KOPT-K1 (cell line): ENCODE results near the gene P2RY8.
"Not testable (repeated sequence)": the region's sequence is repeated elsewhere in the genome, so short reads cannot be mapped to it uniquely, and the experiment has no call there.

Source experiments
- H3K27ac ChIP-seq: fragments of 200-600 bp; sonication (generic); 2 replicates; pipeline ENCODE4 v1.5.1; 2016; ENCODE audit warnings: antibody characterized with exemption, mild to moderate bottlenecking, low read depth, low read length; ENCODE audit not compliant: poor library complexity, severe bottlenecking
- H3K36me3 ChIP-seq: fragments of 200-600 bp; sonication (generic); 2 replicates; pipeline ENCODE4 v1.5.1; 2017; ENCODE audit warnings: antibody characterized with exemption, mild to moderate bottlenecking, low read length, moderate library complexity; ENCODE audit not compliant: insufficient read depth
- H3K9me3 ChIP-seq: fragments of 200-600 bp; sonication (generic); 2 replicates; pipeline ENCODE4 v1.5.1; 2017; ENCODE audit warnings: antibody characterized with exemption, low read length, mild to moderate bottlenecking; ENCODE audit not compliant: insufficient read depth, poor library complexity, severe bottlenecking

The P2RY8 gene

DNA sequence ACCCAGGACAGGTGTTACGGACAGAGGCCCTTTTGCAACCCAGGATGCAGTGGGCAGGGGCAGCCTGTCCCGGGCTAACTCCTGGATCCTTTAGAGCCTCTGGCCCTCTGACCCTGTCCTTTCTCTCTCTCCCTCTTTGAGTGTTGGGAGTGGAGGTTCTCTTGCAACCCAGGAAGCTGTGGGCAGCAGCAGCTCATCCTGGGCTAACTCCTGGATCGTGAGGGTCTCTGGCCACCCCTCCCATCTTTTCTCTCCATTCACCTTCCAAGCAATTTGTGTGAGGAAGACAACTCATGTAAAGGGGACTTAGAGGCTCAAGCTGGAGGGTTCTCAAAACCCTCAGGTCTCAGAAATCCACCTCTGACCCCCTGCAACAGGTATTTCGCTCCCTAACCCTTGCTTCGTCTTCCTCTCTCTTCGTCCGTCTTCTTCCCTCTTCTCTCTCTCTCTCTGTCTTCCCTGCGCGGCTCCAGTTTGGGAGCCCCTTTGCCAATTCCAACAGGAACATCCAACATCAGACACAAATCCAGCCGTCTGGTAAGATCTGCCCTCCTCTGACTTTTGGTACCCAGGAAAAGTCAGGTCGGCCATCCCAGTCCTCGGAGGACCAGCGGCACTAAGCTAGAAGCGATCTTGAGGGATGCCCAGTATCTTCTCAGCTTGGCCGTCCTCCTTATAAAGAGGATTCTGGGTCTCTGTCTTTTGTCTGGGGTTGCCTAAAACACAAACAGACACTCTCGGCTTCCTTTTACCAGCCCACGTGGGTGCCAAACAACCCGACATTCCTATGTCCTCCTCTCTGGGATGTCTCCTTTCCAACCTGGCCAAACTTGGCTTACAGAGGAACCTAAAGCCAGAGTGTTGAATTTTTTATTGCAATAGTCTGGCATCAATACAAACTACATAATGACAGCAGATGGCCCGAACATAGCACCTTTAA lies 92.2 kb downstream of the P2RY8 start:
- Histone ChIP-seq H3K36me3 (peaks cover 53% of the 10 kb centered on the region; the same call in 1 of the 2 replicates), H3K9me3 (peaks cover 8% of the 10 kb centered on the region), H3K27ac (no peak overlapping the region)

DNA sequence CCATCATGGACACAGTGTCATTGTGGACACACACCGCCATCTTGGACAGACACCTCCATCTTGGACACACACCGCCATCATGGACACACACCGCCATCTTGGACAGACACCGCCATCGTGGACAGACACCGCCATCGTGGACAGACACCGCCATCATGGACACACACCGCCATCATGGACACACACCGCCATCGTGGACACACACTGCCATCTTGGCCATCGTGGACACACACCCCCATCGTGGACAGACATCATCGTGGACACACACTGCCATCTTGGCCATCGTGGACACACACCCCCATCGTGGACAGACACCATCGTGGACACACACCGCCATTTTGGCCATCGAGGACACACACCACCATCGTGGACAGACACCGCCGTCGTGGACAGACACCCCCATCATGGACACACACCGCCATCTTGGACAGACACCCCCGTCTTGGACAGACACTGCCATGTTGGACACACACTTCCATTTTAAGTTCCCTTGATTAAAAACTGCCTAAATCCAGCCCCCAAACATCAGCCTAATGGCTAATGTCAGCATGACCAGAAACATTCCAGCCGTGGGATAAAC lies 93.4 kb downstream of the P2RY8 start:
- Histone ChIP-seq H3K9me3 (peaks cover 8% of the 10 kb centered on the region), H3K36me3 (peaks cover 60% of the 10 kb centered on the region; the same call in 1 of the 2 replicates), H3K27ac (no peak overlapping the region)

DNA sequence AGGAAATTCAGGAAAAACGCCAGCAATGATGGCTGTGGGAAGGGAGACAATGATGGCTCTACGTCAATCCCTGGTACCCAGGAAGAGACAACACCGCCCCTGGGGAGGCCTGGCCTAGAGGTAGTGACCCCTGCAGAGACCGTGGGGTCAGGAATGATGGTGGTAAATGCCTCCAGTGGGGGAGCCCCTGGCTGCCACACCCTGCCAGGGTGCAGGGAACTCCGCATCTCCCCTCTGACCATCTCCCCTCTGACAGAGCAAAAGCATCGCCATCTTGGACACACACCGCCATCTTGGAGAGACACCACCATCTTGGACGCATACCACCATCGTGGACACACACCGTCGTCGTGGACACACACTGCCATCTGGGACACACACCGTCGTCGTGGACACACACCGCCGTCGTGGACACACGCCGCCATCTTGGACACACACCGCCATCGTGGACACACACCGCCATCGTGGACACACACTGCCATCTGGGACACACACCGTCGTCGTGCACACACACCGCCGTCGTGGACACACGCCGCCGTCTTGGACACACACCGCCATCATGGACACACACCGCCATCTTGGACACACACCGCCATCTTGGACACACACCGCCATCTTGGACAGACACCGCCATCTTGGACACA lies 94.1 kb downstream of the P2RY8 start:
- H3K36me3 ChIP-seq, result peaks cover 60% of the 10 kb centered on the region; the same call in 1 of the 2 replicates
- no peak overlapping the region for H3K27ac ChIP-seq
- H3K9me3 ChIP-seq, result peaks cover 8% of the 10 kb centered on the region

DNA sequence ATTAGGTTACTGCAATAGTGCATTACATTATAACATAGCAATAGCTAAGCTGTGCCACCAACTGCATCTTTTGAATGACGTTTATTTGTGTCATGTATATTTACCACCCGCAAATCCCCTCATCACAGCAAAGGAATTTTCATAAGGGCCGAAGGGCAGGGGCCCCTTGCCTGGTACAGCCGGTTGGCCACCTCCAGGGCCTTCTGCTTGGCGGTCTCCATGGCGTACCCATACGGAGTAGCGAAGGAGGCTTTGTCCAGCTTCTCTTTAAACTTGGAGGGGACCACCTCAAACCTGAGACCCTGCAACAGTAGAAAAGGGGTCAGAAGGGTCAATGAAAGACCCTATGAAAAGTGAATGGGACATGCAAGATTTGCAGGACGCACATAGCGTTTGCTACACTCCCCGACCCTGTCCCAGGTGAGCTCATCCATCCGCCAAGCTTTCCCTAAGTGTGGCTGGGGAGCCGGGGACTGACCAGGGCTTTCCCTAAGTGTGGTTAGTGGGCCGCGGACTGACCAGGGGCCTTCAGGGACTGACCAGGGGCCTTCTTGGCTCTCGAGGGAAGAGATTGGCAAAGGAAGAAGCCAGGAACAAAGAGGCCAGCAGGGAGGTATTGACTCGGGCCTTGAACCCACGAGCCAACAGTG lies 94.8 kb downstream of the P2RY8 start:
- peaks cover 63% of the 10 kb centered on the region for H3K36me3 ChIP-seq
- H3K27ac ChIP-seq, result no peak overlapping the region
- peaks cover 8% of the 10 kb centered on the region for H3K9me3 ChIP-seq

DNA sequence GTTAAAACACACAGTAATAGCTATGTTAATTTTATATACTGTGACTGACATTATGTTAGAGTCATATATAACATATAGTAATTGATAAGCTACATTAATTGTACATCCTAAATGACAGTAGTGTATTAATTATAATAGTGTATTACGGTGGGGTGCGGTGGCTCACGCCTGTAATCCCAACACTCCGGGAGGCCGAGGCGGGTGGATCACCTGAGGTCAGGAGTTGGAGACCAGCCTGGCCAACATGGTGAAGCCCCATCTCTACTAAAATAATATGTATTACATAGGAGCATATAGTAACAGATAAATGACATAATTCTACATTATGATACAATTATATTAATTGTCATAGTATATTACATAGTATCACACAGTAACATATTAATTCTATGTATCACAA lies 96.5 kb downstream of the P2RY8 start:
- peaks cover 77% of the 10 kb centered on the region for H3K36me3 ChIP-seq
- H3K27ac ChIP-seq, result no peak overlapping the region
- H3K9me3 ChIP-seq, result peaks cover 8% of the 10 kb centered on the region

DNA sequence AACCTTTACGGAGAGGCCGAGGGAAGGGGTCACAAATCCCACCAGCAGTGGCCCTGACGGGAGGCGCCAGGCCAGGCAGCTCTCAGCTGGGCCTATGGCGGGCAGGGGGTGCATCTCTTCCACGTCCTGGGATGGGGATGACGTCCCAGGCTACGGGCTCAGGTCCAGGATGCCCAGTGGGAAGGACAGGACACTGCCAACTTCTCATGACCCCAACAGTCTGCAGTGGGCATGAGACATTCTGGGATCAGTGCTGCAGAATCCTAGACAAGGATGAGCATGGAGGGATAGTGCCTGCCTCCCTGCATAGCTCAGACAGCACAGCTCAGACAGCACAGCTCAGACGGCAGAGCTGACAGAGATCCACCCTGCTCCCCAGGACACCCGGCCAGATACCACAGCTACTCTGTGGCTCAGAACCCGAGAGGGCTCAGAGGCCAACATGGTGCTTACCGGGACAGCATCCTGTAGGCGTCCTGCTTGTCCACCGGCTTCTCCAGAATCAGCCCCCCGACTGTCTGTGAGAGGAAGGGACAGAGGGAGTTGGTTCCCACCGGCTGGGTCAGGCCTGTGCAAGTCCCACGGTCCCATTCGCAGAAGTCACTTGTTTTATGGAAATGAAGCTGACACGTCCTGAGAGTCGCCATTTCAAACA lies 101.6 kb downstream of the P2RY8 start:
- Histone ChIP-seq H3K9me3 (no peaks in the 10 kb centered on the region), H3K36me3 (peaks cover 77% of the 10 kb centered on the region), H3K27ac (no peak overlapping the region)

DNA sequence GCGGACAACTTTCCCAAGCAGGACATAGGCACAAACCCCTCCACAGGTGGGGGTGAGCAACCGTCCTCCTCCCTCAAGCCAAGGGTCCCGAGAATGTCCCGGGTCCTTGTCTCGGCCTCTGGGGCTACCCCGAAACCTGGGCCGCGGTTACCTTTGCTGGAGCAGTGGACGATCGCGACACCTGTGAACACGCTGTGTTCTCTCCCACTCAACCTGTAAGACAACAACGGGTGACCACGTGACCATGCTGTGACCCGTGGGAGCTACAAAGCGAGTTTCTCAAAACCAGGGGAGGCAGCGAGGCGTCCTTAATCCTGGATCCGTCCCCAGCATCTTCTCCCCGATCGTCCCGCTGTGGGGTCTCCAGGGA lies 102.1 kb downstream of the P2RY8 start:
- Histone ChIP-seq H3K27ac (no peak overlapping the region), H3K9me3 (no peaks in the 10 kb centered on the region), H3K36me3 (peaks cover 72% of the 10 kb centered on the region)

DNA sequence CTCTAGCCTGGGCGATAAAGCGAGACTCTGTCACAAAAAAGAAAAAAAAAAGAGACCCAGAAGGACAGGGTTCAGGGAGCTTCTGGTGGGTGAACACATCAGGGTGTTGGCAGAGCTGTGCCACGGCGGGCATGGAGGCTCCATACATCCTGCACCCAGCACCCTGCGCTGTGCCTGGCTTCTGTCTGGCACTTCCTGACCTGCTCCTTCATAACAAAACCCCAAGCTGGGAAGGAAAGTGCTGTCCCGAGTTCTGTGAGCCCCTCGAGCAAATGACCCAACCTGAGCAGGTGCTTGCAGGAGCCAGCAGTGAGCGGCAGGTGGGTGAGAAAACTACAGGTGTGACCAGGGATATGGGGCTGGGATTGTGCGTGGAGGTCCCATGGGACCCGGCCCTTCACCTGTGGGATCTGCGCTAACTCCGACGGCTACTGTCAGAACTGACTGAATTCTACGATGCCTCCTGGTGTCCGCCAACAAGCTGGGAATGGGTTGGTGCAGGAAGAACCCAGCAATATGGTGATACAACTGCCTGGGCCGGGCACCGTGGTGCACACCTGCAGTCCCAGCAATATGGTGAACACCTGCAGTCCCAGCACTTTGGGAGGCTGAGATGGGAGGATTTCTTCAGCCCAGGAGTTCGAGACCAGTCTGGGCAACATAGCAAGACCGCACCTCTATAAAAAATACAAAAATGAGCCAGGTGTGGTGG lies 103.2 kb downstream of the P2RY8 start:
- Histone ChIP-seq H3K36me3 (peaks cover 61% of the 10 kb centered on the region), H3K9me3 (no peaks in the 10 kb centered on the region), H3K27ac (no peak overlapping the region)

DNA sequence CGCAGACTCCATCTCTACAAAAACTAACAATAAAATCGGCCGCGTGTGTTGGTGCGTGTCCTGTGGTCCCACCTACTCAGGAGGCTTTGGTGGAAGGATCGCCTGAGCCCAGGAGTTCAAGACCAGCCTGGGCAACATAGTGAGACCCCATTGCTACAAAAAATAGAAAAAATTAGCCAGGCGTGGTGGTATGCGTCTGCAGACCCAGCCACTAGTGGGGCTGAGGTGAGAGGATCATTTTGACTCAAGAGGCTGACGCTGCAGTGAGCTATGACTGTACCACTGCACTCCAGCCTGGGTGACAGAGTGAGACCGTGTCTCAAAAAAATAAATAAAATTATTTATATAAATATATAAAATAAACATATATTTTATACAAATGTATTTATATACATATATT lies 106.5 kb downstream of the P2RY8 start:
- H3K36me3 ChIP-seq, result peaks cover 56% of the 10 kb centered on the region
- H3K27ac ChIP-seq, result no peak overlapping the region
- H3K9me3 ChIP-seq, result no peaks in the 10 kb centered on the region

DNA sequence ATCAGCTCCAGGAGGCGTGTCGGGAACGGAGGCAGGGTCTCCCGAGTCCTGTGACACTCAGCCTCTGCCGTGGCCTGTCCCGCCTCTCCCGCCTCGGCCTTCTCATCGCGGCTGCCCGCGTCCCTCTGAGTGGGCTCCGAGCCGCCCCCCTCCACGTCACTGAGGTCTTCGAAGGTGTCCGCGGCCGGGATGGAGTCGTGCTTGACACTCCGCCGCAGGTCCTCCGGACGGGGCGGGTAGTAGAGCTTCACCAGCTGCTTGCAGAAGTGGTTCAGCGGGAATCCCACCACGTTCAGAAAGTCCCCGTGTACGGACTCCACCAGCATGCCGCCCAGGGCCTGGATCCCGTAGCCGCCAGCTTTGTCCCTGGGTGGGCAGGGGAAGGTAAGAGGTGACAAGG lies 109.2 kb downstream of the P2RY8 start:
- no peak overlapping the region for H3K27ac ChIP-seq
- peaks cover 62% of the 10 kb centered on the region for H3K36me3 ChIP-seq

DNA sequence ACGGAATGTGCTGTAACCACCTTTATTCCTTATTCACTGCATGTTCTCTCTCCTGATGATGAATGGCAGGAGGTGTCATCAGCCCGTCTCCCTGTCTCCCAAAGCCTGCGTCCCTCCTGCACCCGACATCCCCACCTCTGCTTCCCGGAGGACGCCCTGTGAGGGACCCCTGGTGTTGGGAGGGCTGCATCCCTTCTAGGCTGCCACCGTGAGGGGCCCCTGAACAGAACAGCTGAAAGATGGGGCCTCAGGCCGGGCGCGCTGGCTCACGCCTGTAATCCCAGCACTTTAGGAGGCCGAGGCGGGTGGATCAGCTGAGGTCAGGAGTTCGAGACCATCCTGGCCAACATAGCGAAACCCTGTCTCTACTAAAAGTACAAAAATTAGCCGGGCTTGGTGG lies 110.7 kb downstream of the P2RY8 start:
- not testable (repeated sequence) for H3K27ac ChIP-seq
- Histone ChIP-seq H3K36me3 (peaks cover 66% of the 10 kb centered on the region), H3K9me3 (peaks cover 26% of the 10 kb centered on the region)

More for the DNA sequence above, 109.2 kb downstream of the P2RY8 start:
- H3K9me3 ChIP-seq, result peaks cover 11% of the 10 kb centered on the region

DNA sequence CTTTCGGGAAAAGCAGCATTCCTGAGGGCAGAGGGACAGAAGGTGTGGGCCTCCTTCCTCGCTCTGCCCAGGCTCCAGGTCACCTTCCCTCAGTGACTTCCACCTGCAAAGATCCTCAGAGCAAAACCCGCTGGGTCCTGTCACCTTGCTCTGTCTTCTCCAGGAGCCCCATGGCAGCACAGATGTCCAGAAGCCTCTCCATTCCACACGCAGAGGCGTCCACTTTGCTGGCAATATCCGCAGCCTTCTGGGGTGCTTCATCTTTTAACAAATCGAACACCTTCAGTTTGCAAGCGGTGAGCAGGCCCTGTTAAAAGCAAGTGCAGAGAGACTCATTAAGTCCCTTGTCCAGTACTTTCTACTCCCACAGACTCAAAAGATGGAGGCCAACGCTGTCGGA lies 111.6 kb downstream of the P2RY8 start:
- H3K27ac ChIP-seq, result no peak overlapping the region
- peaks cover 26% of the 10 kb centered on the region for H3K9me3 ChIP-seq
- peaks cover 75% of the 10 kb centered on the region for H3K36me3 ChIP-seq

DNA sequence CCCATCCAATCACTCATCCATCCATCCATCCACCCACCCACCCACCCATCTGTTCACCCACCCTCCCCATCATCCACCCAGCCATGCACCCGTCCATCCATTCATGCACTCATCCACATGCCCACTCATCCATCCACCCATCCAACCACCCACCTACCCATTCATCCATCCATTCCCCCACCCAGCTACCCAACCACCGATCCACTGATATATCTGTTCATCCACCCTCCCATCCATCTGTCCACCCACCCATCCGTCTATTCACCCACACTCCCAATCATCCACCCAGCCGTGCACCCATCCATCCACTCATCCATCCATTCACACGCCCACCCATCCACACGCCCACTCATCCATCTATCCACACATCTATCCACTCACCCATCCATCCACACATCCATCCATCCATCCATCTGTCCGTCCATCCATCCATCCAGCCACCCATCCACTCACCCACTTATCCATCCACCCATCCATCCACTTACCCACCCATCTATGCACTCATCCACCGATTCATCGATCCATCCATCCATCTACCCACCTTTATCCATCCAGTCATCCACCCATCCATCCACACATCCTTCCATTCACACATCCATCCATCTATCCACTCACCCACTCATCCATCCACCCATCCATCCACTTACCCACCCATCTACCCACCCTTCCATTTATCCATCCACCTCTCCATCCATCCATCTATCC lies 112.7 kb downstream of the P2RY8 start:
- no peak overlapping the region for H3K27ac ChIP-seq
- peaks cover 84% of the 10 kb centered on the region for H3K36me3 ChIP-seq
- peaks cover 26% of the 10 kb centered on the region for H3K9me3 ChIP-seq

DNA sequence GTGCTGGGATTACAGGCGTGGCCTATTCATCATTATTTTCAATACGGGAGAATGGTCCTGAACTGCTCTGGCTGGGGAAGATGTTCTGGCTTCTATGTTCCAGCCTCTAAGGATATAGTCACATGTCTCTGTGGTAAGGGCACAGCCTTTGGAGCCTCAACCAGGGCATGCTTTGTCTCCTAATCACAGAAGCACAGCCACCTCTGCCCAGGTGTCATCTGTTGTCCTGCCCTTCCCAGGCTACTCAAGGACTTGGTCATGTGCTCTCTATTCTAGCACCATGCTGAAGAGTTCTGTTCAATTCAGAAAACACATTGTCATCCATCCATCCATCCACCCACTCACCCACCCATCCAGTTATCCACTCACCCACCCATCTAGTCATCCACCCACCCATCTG lies 113.8 kb downstream of the P2RY8 start:
- H3K9me3 ChIP-seq, result peaks cover 29% of the 10 kb centered on the region
- H3K36me3 ChIP-seq, result peaks cover 94% of the 10 kb centered on the region
- no peak overlapping the region for H3K27ac ChIP-seq
